T-helper 1 cell (primary cell): ENCODE results near the gene NR5A2.
A peak's percentile ranks its signal among the peaks of the same experiment; 100 is the strongest.

Experiments
- DNase-seq, 5 donors: peaks; one replicate each; pipeline ENCODE4 v3.0.0-alpha.2; 2012 to 2020

NR5A2 gene

DNA sequence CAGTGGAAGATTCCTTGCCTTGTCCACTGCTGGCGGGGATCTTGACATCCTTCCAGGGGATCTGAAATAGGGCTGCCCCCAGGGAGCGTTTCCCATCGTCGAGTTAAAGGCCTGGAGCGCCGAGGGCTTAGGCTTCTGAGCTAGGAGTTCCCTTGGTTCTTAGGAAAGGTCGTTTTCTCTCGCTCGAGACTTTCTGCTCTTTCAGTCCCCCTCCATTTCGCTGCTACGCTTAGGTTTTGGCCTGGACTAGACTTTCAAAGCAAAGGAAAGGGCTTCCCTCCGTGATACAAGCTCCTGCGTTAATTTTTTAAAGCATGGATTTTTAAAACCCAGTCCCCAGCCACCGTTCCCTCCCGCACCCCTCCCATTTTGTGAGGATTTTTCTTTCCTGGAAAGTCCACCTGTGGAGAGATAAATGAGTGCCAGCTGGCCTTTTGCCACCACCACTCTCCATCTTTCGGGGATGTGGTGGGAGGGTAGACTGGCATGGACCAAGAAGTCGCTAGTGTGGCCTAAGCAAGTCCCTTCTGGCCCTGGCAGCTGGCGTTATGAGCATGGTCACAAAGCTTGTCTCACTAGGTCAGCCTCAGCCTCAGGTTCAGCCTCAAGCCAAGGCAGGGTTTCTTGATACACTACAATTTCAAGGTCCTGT lies 9.2 kb downstream of the NR5A2 start:
- no peak for DNase-seq

DNA sequence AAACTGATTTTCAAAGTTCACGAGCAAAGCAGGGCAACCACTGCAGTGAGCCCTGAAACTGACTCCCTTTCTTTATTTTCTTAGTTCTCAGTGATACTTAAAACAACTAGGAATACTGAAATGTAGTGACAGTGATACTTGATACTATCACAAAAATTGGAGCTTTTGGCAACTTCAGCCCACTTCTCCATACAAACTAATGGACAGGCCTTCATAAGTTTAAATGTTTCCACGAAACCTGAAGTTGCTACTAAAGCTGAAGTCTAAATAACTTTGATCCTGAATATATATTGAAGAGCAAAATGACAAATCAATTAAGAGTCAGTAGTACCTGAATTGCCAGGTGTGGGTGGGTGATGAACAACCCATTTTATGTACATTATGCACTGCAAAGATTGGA lies 10.0 kb downstream of the NR5A2 start:
- no peak for DNase-seq

DNA sequence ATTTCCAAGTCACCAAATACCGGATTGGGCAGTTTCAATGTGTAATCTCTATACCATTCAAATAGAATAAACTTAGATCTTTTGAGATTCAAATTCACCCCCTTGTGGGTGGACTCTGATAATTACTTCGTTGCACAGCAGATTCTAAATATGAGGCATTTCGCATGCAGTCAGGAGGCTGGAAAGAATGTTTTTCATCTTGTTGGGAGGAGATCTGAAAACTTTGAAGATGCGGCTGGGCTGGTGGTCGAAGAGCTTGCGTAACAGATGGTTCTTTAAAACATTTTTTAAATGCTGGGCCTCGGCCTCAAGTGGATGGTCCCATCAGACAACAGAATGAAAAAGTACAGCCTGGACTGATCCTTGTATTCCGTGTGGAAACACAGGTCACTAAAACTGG lies 10.4 kb downstream of the NR5A2 start:
- DNase-seq: no peak

DNA sequence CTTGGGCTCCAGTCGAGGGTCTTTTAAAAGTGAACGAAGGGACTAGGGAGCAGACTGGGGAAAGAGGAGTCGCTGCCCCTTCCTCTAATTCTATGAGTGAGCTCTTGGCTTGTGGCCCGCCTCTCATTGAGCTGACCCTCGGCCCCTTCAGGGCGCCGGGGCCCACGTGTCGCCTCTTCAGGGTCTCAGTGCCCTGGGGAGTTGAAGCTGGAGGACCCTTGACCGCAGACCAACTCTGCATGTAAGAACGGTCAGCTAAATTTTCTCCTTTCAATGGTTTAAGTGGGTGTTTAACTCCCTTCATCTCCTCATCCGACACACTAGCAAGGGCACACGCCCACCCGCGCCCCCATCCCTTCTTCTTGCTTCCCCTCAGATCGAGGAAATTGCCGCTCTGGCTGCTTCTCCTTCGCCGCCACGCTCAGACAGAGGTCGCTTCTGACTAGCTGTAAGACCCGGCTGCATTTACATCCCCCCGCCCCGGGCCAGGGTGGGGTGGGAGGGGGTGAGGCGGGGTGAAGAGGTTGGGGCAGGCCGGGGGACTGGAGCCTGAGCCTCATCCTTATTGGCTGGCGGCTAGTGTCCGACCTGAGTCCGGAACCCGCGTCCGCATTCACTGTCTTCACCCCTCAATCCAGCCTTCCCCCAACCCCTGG lies 10.9 kb downstream of the NR5A2 start:
- DNase-seq: no peak

DNA sequence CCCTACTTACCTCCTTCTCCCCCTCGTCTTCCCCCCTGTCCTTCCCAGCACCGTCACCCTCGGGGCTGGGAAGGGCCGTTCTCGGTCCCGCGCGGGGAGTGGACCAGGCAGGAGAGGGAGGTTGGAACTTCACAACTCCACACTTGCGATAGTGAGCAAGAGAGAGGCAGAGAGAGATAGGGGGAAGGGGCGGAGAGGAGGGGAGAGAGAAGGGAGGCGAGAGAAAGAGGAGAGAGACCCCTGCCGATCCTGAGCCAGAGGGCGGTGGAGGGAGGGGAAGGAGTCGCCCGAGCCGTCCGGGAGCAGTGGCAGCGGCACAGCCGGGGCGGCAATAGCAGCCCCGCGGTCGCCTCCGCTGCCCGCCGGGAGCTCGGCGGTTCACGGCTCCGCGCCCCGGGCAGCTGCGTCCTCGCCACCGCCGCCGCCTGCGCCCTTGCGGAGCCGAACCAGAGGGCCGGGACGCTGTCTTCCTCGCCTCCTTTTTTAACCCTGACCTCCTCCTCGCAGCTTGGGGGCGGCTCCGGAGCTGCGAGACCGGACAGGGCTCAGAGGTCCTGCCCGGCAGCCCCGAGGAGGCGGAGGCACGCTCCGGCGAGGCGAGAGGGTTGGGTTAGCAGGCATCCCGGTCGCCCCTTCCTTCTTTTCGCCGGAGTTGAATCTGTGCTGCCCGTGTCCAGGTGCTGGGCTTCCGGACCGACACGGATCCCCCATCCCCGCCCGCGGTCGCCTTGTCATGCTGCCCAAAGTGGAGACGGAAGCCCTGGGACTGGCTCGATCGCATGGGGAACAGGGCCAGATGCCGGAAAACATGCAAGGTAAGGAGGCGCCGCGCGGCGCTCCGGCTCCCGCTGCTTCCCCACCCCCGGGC lies 11.7 kb downstream of the NR5A2 start:
- DNase-seq: peak in 1 of 5 donors; percentile 19

DNA sequence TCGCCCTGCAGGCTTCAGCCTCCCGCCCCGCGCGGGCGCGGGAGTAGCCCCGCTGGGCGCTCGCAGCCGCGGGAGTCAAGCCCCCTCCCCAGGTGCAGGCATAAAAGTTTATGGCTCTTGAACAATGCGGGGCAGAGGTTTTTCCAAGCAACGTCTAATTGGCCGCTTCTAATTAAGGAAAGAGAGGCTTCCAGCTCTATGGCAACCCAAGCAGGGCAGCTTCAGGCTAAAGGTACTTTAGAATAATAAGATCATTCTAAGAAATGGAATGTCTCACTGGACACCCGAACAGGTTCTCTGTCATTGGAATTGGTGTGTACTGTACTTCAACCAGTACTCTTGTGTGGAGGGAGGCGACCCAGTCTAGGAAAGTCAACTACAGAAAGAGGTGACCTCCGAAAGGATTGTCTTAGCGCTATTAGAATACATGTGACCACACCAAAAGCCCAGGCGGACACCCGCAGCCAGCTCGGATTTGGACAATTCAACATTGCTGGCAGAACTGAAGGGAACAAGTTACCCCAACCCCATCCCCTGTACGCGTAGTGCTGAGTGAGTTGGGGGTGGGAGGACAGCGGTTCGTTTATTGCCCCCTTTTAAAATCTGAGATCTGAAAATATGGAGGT lies 12.5 kb downstream of the NR5A2 start:
- DNase-seq: no peak

DNA sequence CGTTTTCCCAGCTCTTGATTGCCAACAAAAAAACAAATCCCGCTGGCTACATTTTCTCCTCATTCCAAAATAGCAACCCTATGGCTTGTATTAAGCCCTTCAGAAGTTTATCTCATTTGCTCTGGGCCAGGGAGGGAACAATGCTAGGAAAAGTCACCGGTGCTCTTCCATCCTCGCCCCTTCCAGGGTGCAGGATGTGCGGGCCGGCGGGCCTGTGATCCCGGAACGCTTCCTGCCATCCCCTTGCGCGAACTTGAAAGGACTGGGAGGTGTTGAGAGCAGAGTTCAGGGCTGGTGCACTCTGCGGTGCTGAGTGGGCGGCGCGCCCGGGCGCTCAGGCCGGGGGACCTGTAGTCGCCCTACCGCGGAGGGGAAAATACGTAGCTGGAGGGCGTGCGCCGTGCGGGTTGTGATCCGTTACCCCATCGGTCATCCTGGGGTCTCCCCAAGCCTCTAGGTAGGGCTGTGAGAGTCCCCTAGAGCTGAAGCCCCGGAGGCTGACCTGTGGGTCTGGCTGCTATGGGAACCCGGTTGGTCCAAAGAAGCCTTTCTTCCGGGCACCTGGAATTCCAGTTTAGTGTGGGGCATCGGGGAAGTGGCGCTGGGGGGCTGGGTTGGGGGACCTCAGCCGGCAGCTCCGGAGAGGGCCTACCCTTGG lies 13.1 kb downstream of the NR5A2 start:
- no peak for DNase-seq

DNA sequence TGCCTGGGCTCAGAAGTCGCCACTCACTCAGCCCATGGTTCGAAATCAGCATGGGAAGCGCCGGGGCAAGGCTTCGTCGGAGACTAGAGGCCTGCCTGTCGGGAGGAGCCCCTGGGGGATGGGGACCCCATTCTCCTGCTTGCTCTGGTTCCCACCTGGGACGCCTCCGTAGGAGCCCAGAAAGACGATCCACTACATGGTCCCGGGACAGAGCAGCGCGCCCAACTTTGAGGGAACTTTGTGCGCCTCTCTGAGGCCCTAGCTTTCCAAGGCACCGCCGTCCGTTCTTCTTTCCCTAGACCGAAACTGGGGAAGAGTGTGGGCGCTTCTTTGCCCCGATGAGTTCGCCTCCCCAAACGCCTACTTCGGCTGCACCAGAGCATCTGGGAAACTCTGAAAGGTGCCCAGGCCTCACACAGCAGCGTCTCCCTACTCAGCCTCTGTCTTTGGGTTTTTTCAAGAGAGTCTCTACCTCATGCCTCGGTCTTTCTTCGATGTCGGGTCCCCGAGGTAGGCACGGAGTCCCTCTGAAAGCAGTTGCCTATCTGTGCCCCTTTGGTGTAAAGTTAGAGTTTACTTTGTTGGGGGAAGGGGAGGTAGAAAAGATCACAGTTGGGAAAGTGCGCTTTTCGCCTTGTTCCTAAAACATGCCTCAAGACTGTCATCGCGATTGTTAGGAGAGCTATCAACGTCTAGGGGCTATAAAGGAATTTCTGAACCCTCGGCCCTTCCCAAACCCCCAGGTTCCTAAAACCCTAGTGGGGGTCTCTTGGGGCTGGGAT lies 14.0 kb downstream of the NR5A2 start:
- no peak for DNase-seq

DNA sequence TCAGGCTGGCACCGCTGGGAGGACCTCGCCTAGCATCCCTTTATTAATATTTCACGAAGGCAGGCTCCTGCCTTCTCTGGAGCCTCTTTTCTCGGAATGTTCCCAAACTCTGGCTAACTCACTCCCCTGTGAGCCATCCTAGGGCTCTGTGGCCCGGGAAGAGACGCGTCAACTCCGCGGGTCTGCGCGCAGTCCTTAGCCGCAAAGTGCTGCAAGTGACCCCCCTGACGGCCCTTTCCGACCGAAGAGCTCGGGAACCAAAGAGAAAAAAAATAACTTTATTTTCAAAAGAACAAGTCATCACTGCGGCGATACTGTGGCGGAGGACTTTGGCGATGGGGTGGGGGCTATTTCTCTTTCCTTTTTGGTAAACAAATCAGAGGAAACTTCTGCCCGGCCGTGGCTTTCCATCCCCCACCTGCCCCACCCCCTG lies 14.6 kb downstream of the NR5A2 start:
- no peak for DNase-seq

DNA sequence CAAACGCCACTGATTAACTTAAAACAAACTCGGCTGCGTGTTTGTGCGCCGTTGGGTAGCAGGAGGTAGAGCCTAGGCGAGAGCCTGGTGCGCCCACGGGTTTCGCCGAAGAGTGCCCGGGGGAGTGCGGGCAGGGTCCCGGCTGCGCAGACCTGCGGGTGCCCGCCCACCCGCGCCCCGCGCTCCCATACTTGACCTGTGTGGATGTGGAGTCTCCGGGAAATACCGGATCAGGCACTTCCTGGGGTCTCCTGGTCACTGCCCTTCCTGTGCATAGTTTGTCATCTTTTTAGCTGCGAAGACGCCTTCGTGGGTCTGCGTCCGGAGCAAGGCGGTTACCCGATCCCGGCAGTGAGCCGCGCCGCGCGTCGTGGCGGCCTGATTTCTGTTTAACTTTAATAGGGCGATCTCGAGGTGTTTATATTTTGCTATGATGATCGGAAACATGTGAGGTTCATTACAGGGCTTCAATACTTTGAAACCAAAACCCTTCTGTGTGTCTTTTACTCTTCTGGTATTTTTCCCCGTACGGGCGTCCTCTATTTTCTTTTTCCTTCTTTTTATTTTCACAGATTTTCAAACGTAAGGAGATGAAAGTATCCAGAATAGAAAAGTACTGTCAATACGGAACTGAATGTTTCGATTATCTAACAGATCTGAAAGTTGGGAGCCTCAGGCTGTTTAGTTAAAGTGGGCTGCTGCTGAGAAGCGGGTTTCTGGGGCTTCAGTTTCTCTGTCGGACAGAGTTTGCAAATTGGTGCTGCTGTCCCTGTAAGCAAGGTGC lies 15.2 kb downstream of the NR5A2 start:
- DNase-seq: no peak

DNA sequence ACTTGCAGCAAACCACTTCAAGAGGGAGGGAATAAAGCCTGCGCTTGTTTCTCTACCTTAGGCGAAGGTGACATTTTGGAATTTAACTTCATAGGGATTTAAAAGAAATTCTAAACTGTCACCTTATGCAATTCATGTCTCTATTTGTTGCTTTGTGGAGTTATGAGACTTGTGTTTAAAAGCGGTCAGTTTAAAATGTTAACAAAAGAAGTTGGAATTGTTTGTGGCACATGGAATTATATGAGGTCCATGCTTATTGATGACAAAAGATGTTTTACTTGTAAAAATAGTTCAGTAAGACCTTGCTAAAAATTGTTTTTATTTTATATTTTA lies 15.8 kb downstream of the NR5A2 start:
- DNase-seq: no peak

DNA sequence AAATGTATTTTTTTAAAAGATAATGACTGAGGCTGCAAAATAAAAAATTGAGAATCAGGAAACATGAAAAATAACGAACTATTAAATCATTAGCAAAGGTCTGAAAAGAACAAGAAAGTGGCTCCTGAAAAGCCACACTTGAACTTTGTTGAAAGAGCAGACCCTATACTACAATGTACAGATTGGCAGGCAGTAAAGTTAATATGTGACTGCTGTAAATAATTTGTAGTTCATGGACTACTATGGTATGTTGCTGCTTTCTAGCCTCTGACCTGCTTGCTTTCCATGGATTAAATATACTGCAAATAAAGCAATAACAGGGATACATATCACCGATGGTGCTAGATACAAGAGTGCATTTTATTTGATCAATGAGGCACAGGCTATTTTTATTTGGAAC lies 18.6 kb downstream of the NR5A2 start:
- DNase-seq: no peak

DNA sequence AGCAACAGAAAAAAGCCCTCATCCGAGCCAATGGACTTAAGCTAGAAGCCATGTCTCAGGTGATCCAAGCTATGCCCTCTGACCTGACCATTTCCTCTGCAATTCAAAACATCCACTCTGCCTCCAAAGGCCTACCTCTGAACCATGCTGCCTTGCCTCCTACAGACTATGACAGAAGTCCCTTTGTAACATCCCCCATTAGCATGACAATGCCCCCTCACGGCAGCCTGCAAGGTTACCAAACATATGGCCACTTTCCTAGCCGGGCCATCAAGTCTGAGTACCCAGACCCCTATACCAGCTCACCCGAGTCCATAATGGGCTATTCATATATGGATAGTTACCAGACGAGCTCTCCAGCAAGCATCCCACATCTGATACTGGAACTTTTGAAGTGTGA lies 20.7 kb downstream of the NR5A2 start:
- no peak for DNase-seq

DNA sequence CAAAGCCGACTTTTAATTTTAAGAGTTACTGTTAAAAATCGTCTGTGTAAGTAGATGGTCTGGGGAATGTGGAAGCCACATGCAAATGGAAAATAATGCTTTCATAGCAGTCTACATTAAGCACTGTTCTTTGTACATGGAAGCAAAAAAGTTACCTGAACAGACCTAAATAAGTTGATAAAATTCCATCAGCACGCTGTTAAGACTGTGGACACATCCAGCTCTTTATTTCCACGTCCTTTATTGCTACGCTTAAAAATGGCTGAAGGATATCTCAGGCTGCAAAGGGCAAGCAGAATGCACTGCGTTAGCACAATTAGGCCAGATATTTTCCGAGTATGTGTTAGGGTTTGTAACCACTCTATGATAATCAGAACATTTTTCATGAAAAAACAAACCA lies 22.3 kb downstream of the NR5A2 start:
- no peak for DNase-seq

DNA sequence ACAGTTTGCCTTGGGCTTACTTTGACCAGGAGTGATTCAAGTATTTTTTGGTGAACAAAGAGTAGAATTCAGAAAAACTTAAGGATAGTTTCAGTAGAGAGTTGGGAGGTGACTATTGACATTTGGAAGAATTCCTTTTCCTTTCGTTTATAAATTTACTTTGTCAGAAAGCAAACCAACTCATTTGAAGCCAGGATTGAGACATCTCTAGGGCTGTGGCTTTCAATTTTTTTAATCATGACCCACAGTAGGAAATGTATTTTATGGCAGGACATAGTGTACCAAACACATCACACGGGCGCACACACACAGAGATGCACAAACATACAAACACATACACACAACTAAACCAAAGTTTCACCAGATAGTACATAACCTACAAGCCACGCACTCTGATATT lies 24.1 kb downstream of the NR5A2 start:
- no peak for DNase-seq

DNA sequence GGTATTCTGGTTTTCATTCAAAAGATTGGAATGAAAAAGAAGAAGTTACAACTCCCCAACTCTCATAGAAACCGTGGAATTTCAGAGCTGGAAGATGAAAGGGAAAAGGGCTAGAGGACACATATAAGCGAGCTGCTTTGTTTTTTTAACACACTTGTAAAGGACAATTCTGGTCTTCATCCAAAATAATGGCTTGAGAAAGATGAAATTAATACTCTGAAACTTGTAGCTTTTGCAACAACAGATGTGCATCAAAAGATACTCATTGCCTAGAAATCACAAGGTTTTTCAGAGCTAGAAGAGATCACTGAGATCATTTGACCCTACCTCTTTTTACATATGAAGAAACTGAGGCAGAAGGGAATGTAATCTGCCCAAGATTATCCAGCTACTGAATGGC lies 25.6 kb downstream of the NR5A2 start:
- no peak for DNase-seq

DNA sequence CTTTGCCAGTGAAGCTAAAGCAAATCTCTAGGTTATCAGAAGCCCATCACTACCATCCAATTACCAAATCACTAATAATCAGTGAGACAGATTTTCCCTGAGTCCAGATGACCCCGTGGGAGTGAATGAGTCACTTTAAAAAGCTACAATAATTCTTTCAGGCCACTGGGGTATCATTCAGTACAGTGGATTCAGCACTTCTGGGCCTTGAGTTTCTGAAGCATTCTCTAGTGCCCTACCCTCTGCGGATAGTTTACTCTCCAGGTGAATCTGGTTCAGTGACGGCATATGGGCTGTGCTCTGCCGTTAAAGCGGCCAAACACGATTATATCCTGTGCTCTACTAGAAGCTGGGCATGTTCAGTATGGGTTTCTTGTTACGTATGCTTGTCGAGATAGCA lies 26.1 kb downstream of the NR5A2 start:
- no peak for DNase-seq

DNA sequence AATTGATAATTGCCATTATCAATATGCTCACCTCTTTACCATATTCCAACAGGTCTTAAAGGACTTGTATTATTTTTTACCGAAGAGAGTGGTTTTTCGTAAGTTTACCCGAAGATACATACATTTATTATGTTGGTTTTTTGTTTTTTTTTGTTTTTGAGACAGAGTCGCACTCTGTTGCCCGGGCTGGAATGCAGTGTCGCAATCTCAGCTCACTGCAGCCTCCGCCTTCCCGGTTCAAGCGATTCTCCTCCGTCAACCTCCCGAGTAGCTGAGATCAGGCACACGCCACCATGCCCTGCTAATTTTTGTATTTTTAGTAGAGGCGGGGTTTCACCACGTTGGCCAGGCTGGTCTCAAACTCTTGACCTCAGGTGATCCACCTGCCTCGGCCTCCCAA lies 30.8 kb downstream of the NR5A2 start:
- DNase-seq: no peak

DNA sequence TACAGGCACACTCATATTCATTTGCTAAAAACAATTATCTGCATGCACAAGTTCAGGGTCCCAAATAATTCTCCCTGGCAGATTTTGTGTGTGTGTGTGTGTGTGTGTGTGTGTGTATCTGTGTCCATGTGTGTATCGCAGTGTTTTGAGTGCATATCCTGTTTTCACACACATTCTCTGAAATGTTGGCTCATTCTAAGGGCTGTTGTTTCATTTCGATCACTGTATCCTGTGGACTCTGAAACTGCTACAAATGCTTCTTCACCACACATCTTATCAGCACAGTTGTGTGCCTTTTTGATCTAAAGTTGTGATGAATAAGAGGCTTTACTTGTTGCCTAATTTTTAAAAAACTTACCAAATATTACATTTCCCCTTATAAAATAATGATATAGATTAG lies 34.6 kb downstream of the NR5A2 start:
- peak in 1 of 5 donors; percentile 50 for DNase-seq

DNA sequence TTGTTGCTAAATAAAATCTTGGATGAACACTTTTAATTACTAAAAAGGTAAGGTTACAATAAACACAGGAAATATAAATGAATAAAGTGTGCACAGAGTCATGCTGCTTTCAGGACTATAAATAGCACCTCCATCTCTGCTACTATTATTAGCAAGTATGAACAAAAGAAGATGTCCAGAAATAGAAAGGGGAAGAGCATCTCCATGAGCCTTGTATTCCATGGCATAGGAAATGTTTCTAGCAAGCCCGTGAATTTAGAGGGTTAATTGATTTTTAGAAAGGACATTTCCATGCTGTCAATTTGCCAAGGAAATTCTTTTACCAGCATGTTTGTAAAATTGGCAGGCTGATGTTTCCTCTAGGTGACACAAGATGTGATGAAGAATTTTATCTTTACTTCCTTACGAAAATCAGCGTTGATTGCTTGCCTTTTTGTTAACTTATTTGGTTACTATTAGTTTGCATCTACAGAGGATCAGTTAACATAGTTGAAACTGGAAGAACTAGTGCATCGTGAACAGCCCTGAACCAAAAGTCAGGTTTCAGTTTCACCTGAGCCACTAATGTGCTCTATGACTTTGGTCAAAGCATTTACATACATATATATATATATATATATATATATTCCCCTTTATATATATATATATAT lies 45.3 kb downstream of the NR5A2 start:
- no peak for DNase-seq

DNA sequence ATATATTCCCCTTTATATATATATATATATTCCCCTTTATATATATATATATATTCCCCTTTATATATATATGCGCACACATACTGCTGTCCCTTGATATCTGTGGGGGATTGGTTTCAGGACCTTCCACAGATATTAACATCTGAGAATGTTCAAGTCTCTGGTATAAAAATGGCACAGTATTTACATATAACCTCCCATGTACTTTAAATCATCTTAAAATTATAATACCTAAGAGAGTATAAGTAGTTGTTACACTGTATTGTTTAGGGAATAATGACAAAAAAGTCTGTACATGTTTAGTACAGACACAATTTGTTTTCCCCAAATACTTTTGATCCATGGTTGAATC lies 45.8 kb downstream of the NR5A2 start:
- no peak for DNase-seq
